VCaP (cell line): Measurements from ENCODE around the gene SERPINB5.

Source experiments
- H3K27ac ChIP-seq: fragments of 450-650 bp; 2 replicates; pipeline ENCODE4 v1.5.1; 2017
- CTCF ChIP-seq: fragments of 450-650 bp; conservative IDR thresholded peaks from 2 replicates; pipeline ENCODE4 v1.5.1; 2017; ENCODE audit warnings: mild to moderate bottlenecking, moderate library complexity

The SERPINB5 gene

DNA sequence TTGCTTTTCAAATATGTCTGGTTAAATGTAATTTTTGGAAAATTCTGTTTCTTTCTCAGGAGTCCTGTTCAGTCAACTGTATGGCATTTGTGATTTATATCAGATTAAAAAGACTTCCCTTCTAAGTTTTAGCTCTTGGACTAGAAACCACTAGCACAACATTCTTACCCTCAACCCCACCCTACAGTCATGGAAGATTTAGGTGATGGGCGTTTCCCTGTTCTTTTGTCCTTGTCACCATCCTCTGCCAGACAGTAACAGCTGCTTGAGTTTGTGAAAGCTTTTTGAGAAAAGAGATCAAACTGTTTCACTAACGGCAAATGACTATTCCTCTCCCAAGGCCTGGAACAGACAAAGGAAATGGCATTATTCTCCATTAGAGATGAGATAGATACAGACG is 31.8 kb downstream of the SERPINB5 start:
- no peak for TF ChIP-seq CTCF
- H3K27ac ChIP-seq: no peak overlapping the region

DNA sequence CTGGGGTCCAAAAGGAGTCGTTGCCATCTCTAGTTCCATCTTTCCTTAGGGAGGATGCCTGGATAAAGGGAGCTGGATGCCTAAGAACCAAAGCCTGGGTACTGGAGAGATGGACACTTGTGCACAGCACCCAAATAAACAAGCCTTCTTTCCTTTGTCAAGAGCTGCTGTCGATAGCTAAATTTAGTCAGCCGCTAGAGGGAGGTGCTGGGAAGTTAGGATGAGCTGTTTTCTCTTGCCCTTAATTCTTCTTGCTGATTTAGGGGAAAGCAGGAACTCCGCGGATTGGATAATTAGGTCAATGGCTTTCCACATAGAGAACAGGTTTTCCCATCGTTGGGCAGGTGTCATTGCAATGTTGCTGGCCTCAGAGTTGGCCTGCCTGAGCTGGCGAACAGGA is 34.5 kb downstream of the SERPINB5 start:
- TF ChIP-seq CTCF: peak; percentile 81
- no peak overlapping the region for H3K27ac ChIP-seq

DNA sequence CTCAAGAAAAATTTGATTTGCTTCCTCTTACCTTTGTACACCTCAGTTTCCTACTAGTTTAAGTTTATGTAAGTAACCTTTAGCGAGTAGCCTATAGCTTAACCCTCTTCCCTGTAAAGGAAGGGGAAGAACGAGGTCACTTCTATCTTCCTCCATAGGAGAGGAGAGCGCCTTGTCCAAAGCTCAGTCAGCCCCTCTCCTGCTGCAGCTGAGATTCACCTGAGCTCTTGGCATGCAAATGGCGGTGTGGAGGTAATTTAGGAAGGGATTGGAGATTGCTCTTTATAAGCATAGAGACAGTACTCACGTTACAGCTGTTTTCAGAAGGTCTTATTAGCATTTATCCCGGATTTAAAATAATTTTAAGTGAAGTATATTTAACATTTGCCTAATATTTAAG is 37.6 kb downstream of the SERPINB5 start:
- TF ChIP-seq CTCF: no peak
- H3K27ac ChIP-seq: no peak overlapping the region

- TF ChIP-seq CTCF: no peak
- no peak overlapping the region for H3K27ac ChIP-seq
Measured at GRCh38 chr18:63514888-63515678, 38.3 kb downstream of the SERPINB5 start.

GRCh38 chr18:63515801-63516200 is 39.0 kb downstream of the SERPINB5 start:
- no peak overlapping the region for H3K27ac ChIP-seq
- no peak for TF ChIP-seq CTCF

GRCh38 chr18:63518178-63519012 is 41.6 kb downstream of the SERPINB5 start:
- H3K27ac ChIP-seq: no peak overlapping the region
- TF ChIP-seq CTCF: peak; percentile 78

DNA sequence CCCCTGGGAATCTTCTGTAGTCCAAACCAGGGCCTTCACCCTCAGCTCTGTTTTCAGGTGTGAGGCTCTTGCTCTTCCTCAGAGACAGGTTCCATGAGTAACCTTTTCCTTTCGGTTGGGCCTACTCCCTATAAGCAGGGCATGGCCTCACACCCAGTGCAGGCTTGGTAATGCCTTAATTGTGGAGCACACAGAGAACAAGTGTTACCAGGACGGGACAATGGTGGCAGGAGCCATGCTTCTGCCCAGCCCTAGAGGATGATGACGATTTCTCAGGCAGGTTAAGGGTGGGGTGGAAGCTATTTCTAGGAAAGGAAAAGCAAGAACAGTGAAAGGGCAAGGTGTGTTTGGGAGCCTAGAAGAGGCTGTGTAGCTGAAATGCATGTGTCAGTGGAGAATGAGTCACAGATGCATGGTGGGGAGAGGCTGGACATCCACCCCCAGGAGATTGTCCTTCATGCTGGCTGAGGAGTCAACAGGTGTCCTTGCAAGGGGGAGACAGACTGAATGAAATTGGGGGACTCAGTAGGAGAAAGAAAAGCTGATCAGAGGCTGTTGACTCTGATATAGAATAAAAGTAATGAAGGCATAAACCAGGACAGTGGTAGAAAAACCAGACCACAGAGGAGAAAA is 43.4 kb downstream of the SERPINB5 start:
- no peak for TF ChIP-seq CTCF
- no peak overlapping the region for H3K27ac ChIP-seq
